A549 treated with dexamethasone at 1 μM for 4 hours (cell line): ENCODE measurements around the gene IGSF22. TPM values are rescaled to one million over a fixed set of nuclear protein-coding genes. Genes with fewer than 3 reads are reported as not detected.

ENCODE experiments used
- total RNA-seq: library from RNA; stranded (reverse); fragments of 200-300 nt; extraction: Qiagen RNA extraction; gene quantifications from 5 replicates; pipeline ENCODE4 v1.2.3, GENCODE V29; 2022

IGSF22 gene
- not detected in 5 replicates for total RNA-seq

DNA sequence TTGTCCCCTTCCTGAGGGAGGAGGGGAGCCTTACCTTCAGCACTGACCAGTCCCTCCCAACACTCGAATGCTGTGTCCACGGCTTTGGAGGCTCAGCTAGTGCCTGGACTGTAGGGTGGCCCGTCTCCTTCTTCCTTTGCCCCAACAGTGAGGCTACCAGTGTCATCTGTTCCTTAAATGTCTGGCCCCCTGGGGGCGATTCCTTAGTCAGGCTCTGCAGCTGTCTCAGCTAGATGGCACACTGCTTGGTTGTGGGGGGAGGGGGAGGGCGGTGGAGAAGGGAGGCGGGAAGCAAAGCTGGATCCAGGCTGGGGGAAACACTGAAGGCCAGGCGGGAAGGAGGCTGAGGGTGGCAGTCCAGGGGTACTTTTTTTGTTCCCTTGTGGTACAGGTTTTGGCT is at the start of gene IGSF22:
Gene IGSF22 (minus strand): TSS at position 149 of the 400 bp plus-strand sequence. CDS start 1,952 bp downstream, outside the sequence.

DNA sequence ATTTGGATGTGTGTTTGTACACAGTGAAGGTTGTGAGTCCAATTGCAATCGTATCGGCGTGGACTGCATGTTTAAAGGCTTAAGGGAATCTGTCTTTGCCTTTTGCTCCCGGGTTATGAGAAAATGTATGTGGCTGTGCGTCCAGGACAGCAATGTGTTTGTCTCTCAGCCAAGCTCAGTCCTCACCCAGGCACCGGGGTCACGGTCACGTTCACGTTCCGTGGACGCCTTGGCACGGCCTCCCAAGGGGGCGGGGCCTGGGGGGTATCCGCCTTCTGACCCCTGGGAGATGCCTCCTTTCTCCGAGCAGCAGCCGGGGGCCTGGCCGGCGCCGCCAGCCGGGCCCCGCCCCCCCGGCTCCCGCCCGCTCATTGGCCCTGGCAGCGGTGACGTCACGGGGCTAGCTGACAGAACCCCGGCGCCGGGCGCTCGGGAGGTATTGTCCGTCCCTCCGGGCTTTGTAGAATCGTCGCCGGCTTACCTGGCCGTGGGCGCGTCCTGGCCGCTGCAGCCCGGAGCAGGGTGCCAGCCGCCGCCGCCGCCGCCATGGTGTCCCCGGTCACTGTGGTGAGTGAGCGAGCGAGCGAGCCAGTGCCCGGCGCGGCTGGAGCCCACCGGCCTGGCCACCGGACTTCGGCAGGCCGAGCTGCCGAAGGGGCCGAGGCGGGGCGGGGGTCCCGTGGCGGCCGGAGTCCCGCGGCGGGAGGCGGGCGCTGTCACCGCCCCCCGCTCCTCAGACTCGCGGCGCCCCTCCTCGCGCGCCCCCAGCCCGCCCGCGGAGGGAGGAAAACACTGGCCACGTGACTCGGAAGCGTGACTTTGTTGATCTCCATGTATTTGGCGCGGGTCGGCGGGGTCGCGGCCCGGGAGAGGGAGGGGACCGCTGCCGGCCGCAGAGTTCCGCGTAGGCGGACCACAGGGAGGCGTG is 27.4 kb downstream of the IGSF22 start, which contains the start of gene TMEM86A:
Gene TMEM86A (plus strand): TSS at position 439 of the 928 bp plus-strand sequence. CDS start 108 bp downstream, at position 547.

Other genes starting within 250 kb of the IGSF22 start
- 104 to 121 TPM (median 106 TPM) in 5 replicates for gene TSG101, start 199.2 kb downstream of the IGSF22 start, total RNA-seq
- 16.6 to 24.4 TPM (median 21.5 TPM) in 5 replicates for gene UEVLD, start 137.5 kb downstream of the IGSF22 start, total RNA-seq
- gene MISFA, start 126.4 kb downstream of the IGSF22 start, total RNA-seq, result 1.3 to 4.2 TPM (median 1.9 TPM) in 5 replicates
- 14.8 to 22.6 TPM (median 20.2 TPM) in 5 replicates for gene SPTY2D1, start 91.8 kb downstream of the IGSF22 start, total RNA-seq
- 0.18 to 0.47 TPM (median 0.34 TPM) in 5 replicates for gene TMEM86A, start 27.4 kb downstream of the IGSF22 start, total RNA-seq
- gene PTPN5, start 65.6 kb upstream of the IGSF22 start, total RNA-seq, result 0.03 to 0.05 TPM in 2 of 5 replicates, not detected in the others
- not detected in 5 replicates for gene MRGPRX1, start 213.2 kb upstream of the IGSF22 start, total RNA-seq